Ascending aorta (tissue), 2 donors: ENCODE results near the gene FBXO38. TPM values are rescaled to one million over a fixed set of nuclear protein-coding genes. Genes with fewer than 3 reads are reported as not detected.

Experiments
- DNase-seq, 2 donors: peaks; one replicate each; pipeline ENCODE4 v3.0.0-alpha.2; 2019; ENCODE audit warnings: low spot score in 2 of 2
- H3K27ac ChIP-seq, 2 donors: fragments of 200-600 bp; sonication (generic); one replicate each; pipeline ENCODE4 v1.5.1; 2016 to 2017; ENCODE audit warnings: mild to moderate bottlenecking in 1 of 2
- H3K27me3 ChIP-seq: fragments of 200-600 bp; sonication (generic); one replicate; pipeline ENCODE4 v1.5.1; 2017
- H3K36me3 ChIP-seq, 2 donors: fragments of 200-600 bp; sonication (generic); one replicate each; pipeline ENCODE4 v1.5.1; 2016
- H3K4me1 ChIP-seq, 2 donors: fragments of 200-600 bp; sonication (generic); one replicate each; pipeline ENCODE4 v1.5.1; 2016 to 2017; ENCODE audit warnings: mild to moderate bottlenecking in 1 of 2
- H3K4me3 ChIP-seq, 2 donors: fragments of 200-600 bp; sonication (generic); one replicate each; pipeline ENCODE4 v1.5.1; 2016 to 2017; ENCODE audit warnings: mild to moderate bottlenecking in 1 of 2
- H3K9me3 ChIP-seq, 2 donors: fragments of 200-600 bp; sonication (generic); one replicate each; pipeline ENCODE4 v1.5.1; 2016
- CTCF ChIP-seq, 3 experiments: fragments of 200-600 bp in 2 of 3; fragments of 450-650 bp in 1 of 3; sonication (generic) in 2 of 3; IDR thresholded peaks; one replicate each; pipeline ENCODE4 v1.5.1; 2016 to 2019; ENCODE audit warnings: antibody characterized with exemption in 3 of 3, mild to moderate bottlenecking in 1 of 3, moderate library complexity in 1 of 3
- intact Hi-C: fragments of 100-400 bp; cut with DNase I; formaldehyde crosslinking; loops from one replicate; pipeline ENCODE4 v1.15.1; 2023
- total RNA-seq: library from RNA; depleted of rRNA; stranded (reverse); fragments of >200 nt; gene quantifications from one replicate; pipeline ENCODE4 v1.1.0, GENCODE V29; 2016

FBXO38 gene
- total RNA-seq, 1 donor from 2014 or later, result 12.1 TPM

GRCh38 chr5:148482697-148483462, 99.1 kb downstream of the FBXO38 start:
- intact Hi-C loops, result loop anchor here (2.0 kb wide), 1 partner anchor 38 kb away; no protein-coding TSS in a partner anchor
- DNase-seq, result peak in 1 of 2 donors; percentile 67

GRCh38 chr5:148483750-148484149, 100.0 kb downstream of the FBXO38 start:
- Histone ChIP-seq H3K9me3 (no peaks in the 10 kb centered on the region), H3K36me3 (no peaks in the 10 kb centered on the region), H3K4me1 (no peaks in the 10 kb centered on the region), H3K27me3 (no peaks in the 10 kb centered on the region), H3K27ac (no peak overlapping the region), H3K4me3 (no peak overlapping the region)
- DNase-seq, result no peak
- TF ChIP-seq CTCF (IDR thresholded peaks at IDR 0.05), result no peak
- intact Hi-C loops, result loop anchor here (2.0 kb wide), 1 partner anchor 39 kb away; no protein-coding TSS in a partner anchor

More at GRCh38 chr5:148482697-148483462, 99.1 kb downstream of the FBXO38 start:
- H3K4me1 ChIP-seq, result no peaks in the 10 kb centered on the region
- no peaks in the 10 kb centered on the region for H3K9me3 ChIP-seq
- H3K4me3 ChIP-seq, result no peak overlapping the region
- H3K27me3 ChIP-seq, result no peaks in the 10 kb centered on the region
- no peak overlapping the region for H3K27ac ChIP-seq
- no peaks in the 10 kb centered on the region for H3K36me3 ChIP-seq
- peak; percentile 30 to 68 (median 60) for TF ChIP-seq CTCF (IDR thresholded peaks at IDR 0.05)

GRCh38 chr5:148484651-148485050, 100.9 kb downstream of the FBXO38 start:
- TF ChIP-seq CTCF (IDR thresholded peaks at IDR 0.05), result no peak
- intact Hi-C loops, result no loop called here

GRCh38 chr5:148486456-148486855, 102.7 kb downstream of the FBXO38 start:
- no peaks in the 10 kb centered on the region for H3K9me3 ChIP-seq
- H3K27me3 ChIP-seq, result no peaks in the 10 kb centered on the region
- no peak overlapping the region for H3K27ac ChIP-seq
- no peak overlapping the region for H3K4me3 ChIP-seq
- TF ChIP-seq CTCF (IDR thresholded peaks at IDR 0.05), result no peak
- intact Hi-C loops, result no loop called here
- no peaks in the 10 kb centered on the region for H3K36me3 ChIP-seq
- no peak for DNase-seq
- no peaks in the 10 kb centered on the region for H3K4me1 ChIP-seq

More at GRCh38 chr5:148484651-148485050, 100.9 kb downstream of the FBXO38 start:
- DNase-seq, result no peak
- Histone ChIP-seq H3K9me3 (no peaks in the 10 kb centered on the region), H3K27me3 (no peaks in the 10 kb centered on the region), H3K4me1 (no peaks in the 10 kb centered on the region), H3K27ac (no peak overlapping the region), H3K36me3 (no peaks in the 10 kb centered on the region), H3K4me3 (no peak overlapping the region)

- H3K27me3 ChIP-seq, result no peaks in the 10 kb centered on the region
- no peak overlapping the region for H3K4me3 ChIP-seq
- H3K4me1 ChIP-seq, result no peaks in the 10 kb centered on the region
- no peak for DNase-seq
- TF ChIP-seq CTCF (IDR thresholded peaks at IDR 0.05), result no peak
- intact Hi-C loops, result no loop called here
- H3K27ac ChIP-seq, result no peak overlapping the region
- no peaks in the 10 kb centered on the region for H3K36me3 ChIP-seq
- no peaks in the 10 kb centered on the region for H3K9me3 ChIP-seq
Measured at GRCh38 chr5:148488757-148489156, 105.0 kb downstream of the FBXO38 start.
